H9 (cell line): Measurements from ENCODE around the gene SLC7A9. TPM values are rescaled to one million over a fixed set of nuclear protein-coding genes. Genes with fewer than 3 reads are reported as not detected.

Experiments
- DNase-seq: peaks from one replicate; pipeline ENCODE4 v3.0.0-alpha.2; 2017
- H2AFZ ChIP-seq: one replicate; pipeline ENCODE4 v1.6.1; 2013; ENCODE audit warnings: mild to moderate bottlenecking, low read length, control low read depth, moderate library complexity
- H2AK5ac ChIP-seq: 2 replicates; pipeline ENCODE4 v1.6.1; 2013; ENCODE audit warnings: low read length, control low read depth, mixed read lengths; ENCODE audit not compliant: insufficient read length
- H2BK120ac ChIP-seq: one replicate; pipeline ENCODE4 v1.6.1; 2013; ENCODE audit warnings: low read depth, mild to moderate bottlenecking, low read length, control low read depth, inconsistent platforms; ENCODE audit not compliant: poor library complexity, severe bottlenecking
- H2BK12ac ChIP-seq: 2 replicates; pipeline ENCODE4 v1.6.1; 2013; ENCODE audit warnings: low read length, control low read depth, mixed read lengths, low read depth; ENCODE audit not compliant: insufficient read length
- H2BK15ac ChIP-seq: 2 replicates; pipeline ENCODE4 v1.6.1; 2013; ENCODE audit warnings: low read depth, low read length, control low read depth
- H2BK20ac ChIP-seq: one replicate; pipeline ENCODE4 v1.6.1; 2013; ENCODE audit warnings: low read depth, mild to moderate bottlenecking, low read length, control low read depth, inconsistent platforms; ENCODE audit not compliant: poor library complexity, severe bottlenecking
- H2BK5ac ChIP-seq: 2 replicates; pipeline ENCODE4 v1.6.1; 2013; ENCODE audit warnings: low read length, control low read depth, mixed read lengths; ENCODE audit not compliant: insufficient read length
- H3K14ac ChIP-seq: 2 replicates; pipeline ENCODE4 v1.6.1; 2013; ENCODE audit warnings: low read length, control low read depth; ENCODE audit not compliant: insufficient read depth
- H3K18ac ChIP-seq: 2 replicates; pipeline ENCODE4 v1.6.1; 2013; ENCODE audit warnings: low read depth, mild to moderate bottlenecking, mixed read lengths, low read length, control low read depth; ENCODE audit not compliant: insufficient read length
- H3K23ac ChIP-seq: 2 replicates; pipeline ENCODE4 v1.6.1; 2013; ENCODE audit warnings: low read length, control low read depth, mixed read lengths, low read depth; ENCODE audit not compliant: insufficient read length
- H3K23me2 ChIP-seq: 2 replicates; pipeline ENCODE4 v1.6.1; 2013; ENCODE audit warnings: low read depth, mild to moderate bottlenecking, mixed read lengths, low read length, control low read depth; ENCODE audit not compliant: insufficient read length, poor library complexity, severe bottlenecking
- H3K27ac ChIP-seq: 2 replicates; pipeline ENCODE4 v1.5.1; 2013; ENCODE audit warnings: low read length, control low read depth, mixed read lengths, low read depth; ENCODE audit not compliant: insufficient read length
- H3K27me3 ChIP-seq: 2 replicates; pipeline ENCODE4 v1.6.1; 2013; ENCODE audit warnings: low read length, control low read depth, inconsistent platforms; ENCODE audit not compliant: insufficient read depth
- H3K4ac ChIP-seq: 2 replicates; pipeline ENCODE4 v1.6.1; 2013; ENCODE audit warnings: low read depth, mild to moderate bottlenecking, control low read depth, inconsistent platforms, low read length, moderate library complexity
- H3K4me1 ChIP-seq: 2 replicates; pipeline ENCODE4 v1.6.1; 2013; ENCODE audit warnings: low read length, control low read depth, inconsistent platforms; ENCODE audit not compliant: insufficient read depth
- H3K4me2 ChIP-seq: 2 replicates; pipeline ENCODE4 v1.6.1; 2013; ENCODE audit warnings: low read length, control low read depth, mixed read lengths; ENCODE audit not compliant: insufficient read length, insufficient read depth
- H3K56ac ChIP-seq: 2 replicates; pipeline ENCODE4 v1.6.1; 2013; ENCODE audit warnings: low read depth, mild to moderate bottlenecking, mixed read lengths, low read length, control low read depth; ENCODE audit not compliant: insufficient read length
- H3K79me1 ChIP-seq: 2 replicates; pipeline ENCODE4 v1.6.1; 2013; ENCODE audit warnings: low read depth, mild to moderate bottlenecking, moderate library complexity, low read length, control low read depth, inconsistent platforms; ENCODE audit not compliant: insufficient read depth, poor library complexity, severe bottlenecking
- H3K79me2 ChIP-seq: 2 replicates; pipeline ENCODE4 v1.6.1; 2013; ENCODE audit warnings: low read length, control low read depth, inconsistent platforms; ENCODE audit not compliant: insufficient read depth
- H3K9ac ChIP-seq: 2 replicates; pipeline ENCODE4 v1.6.1; 2013; ENCODE audit warnings: low read length, control low read depth, mixed read lengths; ENCODE audit not compliant: insufficient read length; ENCODE audit errors: extremely low read depth
- H3K9me3 ChIP-seq: one replicate; pipeline ENCODE4 v1.6.1; 2013; ENCODE audit warnings: low read depth, low read length, inconsistent platforms; ENCODE audit not compliant: control insufficient read depth
- H3T11ph ChIP-seq: one replicate; pipeline ENCODE4 v1.6.1; 2013; ENCODE audit warnings: mild to moderate bottlenecking, low read length, control low read depth, inconsistent platforms
- H4K20me1 ChIP-seq: one replicate; pipeline ENCODE4 v1.6.1; 2013; ENCODE audit not compliant: control insufficient read depth, insufficient read length, insufficient read depth
- H4K5ac ChIP-seq: 2 replicates; pipeline ENCODE4 v1.6.1; 2013; ENCODE audit warnings: low read depth, mild to moderate bottlenecking, mixed read lengths, low read length, control low read depth; ENCODE audit not compliant: insufficient read length
- H4K8ac ChIP-seq: replicated peaks from 2 replicates; pipeline ENCODE4 v1.6.1; 2013; ENCODE audit warnings: low read length, control low read depth, mixed read lengths, low read depth; ENCODE audit not compliant: insufficient read length
- H4K91ac ChIP-seq: 2 replicates; pipeline ENCODE4 v1.6.1; 2013; ENCODE audit warnings: low read depth, mild to moderate bottlenecking, moderate library complexity, mixed read lengths, low read length, control low read depth; ENCODE audit not compliant: insufficient read length
- H3K27ac Mint-ChIP-seq, 3 experiments: 2 replicates in 2 of 3; 3 replicates in 1 of 3; pipeline ENCODE4 v1.8.0; 2020 to 2021; ENCODE audit warnings: mixed read lengths in 3 of 3, mild to moderate bottlenecking in 1 of 3, moderate library complexity in 1 of 3
- H3K27me3 Mint-ChIP-seq: 2 replicates; pipeline ENCODE4 v1.8.0; 2021; ENCODE audit warnings: low read depth, mild to moderate bottlenecking, moderate library complexity, mixed read lengths
- H3K36me3 Mint-ChIP-seq, 3 experiments: 2 replicates in 2 of 3; 3 replicates in 1 of 3; pipeline ENCODE4 v1.8.0; 2020 to 2021; ENCODE audit warnings: low read depth in 3 of 3, mixed read lengths in 3 of 3; ENCODE audit not compliant: insufficient read depth in 1 of 3
- H3K4me1 Mint-ChIP-seq, 2 experiments: 2 replicates each; pipeline ENCODE4 v1.8.0; 2020; ENCODE audit warnings: mixed read lengths in 2 of 2
- H3K4me3 Mint-ChIP-seq, 2 experiments: 2 replicates in 1 of 2; 3 replicates in 1 of 2; pipeline ENCODE4 v1.8.0; 2020 to 2021; ENCODE audit warnings: mild to moderate bottlenecking in 2 of 2, mixed read lengths in 2 of 2, moderate library complexity in 1 of 2
- H3K9me3 Mint-ChIP-seq, 2 experiments: 2 replicates in 1 of 2; 3 replicates in 1 of 2; pipeline ENCODE4 v1.8.0; 2020; ENCODE audit warnings: mild to moderate bottlenecking in 2 of 2, mixed read lengths in 2 of 2, moderate library complexity in 1 of 2
- whole genome bisulfite sequencing: extraction: QIAGEN DNeasy Blood & Tissue Kit; methylation state at CpG from one replicate; pipeline ENCODE4 v1.1.7; 2013; ENCODE audit warnings: missing lambda C conversion rate, low lambda C conversion rate, mixed read lengths; ENCODE audit not compliant: insufficient read length; ENCODE audit errors: extremely low coverage; 5-methylcytosine and 5-hydroxymethylcytosine counted together
- total RNA-seq: library from RNA; stranded (reverse); gene quantifications from 2 replicates; pipeline ENCODE4 v1.2.1, GENCODE V29; 2021
- TF ChIP-seq, protein P1 (sequence below): fragments of 200-600 bp; sonication (generic); conservative IDR thresholded peaks from 3 replicates; pipeline ENCODE4 v1.8.0; 2021; ENCODE audit warnings: antibody characterized with exemption, mild to moderate bottlenecking

SLC7A9 gene
- total RNA-seq, 1 experiment from 2014 or later = not detected

DNA sequence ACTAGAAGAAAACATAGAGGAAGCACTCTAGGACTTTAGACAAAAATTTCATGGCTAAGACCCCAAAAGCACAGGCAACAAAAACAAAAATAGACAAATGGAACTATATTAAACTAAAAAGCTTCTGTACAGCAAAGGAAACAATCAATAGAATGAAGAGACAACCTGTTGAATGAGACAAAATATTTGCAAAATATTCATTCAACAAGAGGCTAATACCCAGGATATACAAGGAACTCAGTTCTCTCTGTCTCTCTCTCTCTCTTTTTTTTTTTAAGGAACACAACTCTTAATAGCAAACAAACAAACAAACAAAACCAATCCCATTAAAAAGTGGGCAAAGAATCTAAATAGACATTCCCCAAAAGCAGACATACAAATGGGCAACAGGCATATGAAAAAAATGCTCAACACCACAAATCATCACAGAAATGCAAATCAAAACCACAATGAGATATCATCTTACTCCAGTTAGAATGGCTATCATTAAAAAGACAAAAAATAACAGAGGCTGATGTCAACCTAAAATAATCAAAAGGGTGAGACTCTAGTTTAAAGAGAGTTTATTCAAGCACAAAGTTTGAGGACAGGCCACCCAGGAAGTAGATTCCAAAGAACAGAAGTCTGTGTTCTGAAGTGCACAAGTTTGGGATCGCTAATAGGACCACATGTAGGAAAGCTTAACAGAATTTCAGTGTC lies 27.1 kb upstream of the SLC7A9 start:
- no peaks in the 10 kb centered on the region for H3K9me3 ChIP-seq
- no peak overlapping the region for H3K4me3 Mint-ChIP-seq
- H4K8ac ChIP-seq = no peak overlapping the region
- no peaks in the 10 kb centered on the region for H3K27me3 ChIP-seq
- no peaks in the 10 kb centered on the region for H3K79me1 ChIP-seq
- no peaks in the 10 kb centered on the region for H4K20me1 ChIP-seq
- H2BK15ac ChIP-seq = no peak overlapping the region
- no peak overlapping the region for H3K56ac ChIP-seq
- no peak overlapping the region for H2BK5ac ChIP-seq
- no peak overlapping the region for H2BK12ac ChIP-seq
- no peak overlapping the region for H2AFZ ChIP-seq
- H3K18ac ChIP-seq = no peak overlapping the region
- H3K27me3 Mint-ChIP-seq = no peaks in the 10 kb centered on the region
- H3K27ac Mint-ChIP-seq = no peak overlapping the region; a peak in 2 of 7 replicates
- no CpG with 5 or more reads among the region's 1 CpG for WGBS
- no peak overlapping the region for H4K5ac ChIP-seq
- DNase-seq = no peak
- no peak overlapping the region for H3K9ac ChIP-seq
- H3K4me2 ChIP-seq = no peak overlapping the region
- no peak overlapping the region for H2BK120ac ChIP-seq
- no peak overlapping the region for H3K23ac ChIP-seq
- no peaks in the 10 kb centered on the region for H3K4me1 ChIP-seq
- no peak overlapping the region for H3K27ac ChIP-seq
- H3K4ac ChIP-seq = no peak overlapping the region
- peaks cover 7 to 8% of the 10 kb centered on the region in 2 experiments for H3K4me1 Mint-ChIP-seq
- no peak overlapping the region for H4K91ac ChIP-seq
- TF ChIP-seq, protein P1, sequence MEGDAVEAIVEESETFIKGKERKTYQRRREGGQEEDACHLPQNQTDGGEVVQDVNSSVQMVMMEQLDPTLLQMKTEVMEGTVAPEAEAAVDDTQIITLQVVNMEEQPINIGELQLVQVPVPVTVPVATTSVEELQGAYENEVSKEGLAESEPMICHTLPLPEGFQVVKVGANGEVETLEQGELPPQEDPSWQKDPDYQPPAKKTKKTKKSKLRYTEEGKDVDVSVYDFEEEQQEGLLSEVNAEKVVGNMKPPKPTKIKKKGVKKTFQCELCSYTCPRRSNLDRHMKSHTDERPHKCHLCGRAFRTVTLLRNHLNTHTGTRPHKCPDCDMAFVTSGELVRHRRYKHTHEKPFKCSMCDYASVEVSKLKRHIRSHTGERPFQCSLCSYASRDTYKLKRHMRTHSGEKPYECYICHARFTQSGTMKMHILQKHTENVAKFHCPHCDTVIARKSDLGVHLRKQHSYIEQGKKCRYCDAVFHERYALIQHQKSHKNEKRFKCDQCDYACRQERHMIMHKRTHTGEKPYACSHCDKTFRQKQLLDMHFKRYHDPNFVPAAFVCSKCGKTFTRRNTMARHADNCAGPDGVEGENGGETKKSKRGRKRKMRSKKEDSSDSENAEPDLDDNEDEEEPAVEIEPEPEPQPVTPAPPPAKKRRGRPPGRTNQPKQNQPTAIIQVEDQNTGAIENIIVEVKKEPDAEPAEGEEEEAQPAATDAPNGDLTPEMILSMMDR = no peak
- no peaks in the 10 kb centered on the region for H3K79me2 ChIP-seq
- no peak overlapping the region for H2AK5ac ChIP-seq
- no peaks in the 10 kb centered on the region for H3K23me2 ChIP-seq
- no peak overlapping the region for H2BK20ac ChIP-seq
- no peak overlapping the region for H3K14ac ChIP-seq
- no peak overlapping the region for H3T11ph ChIP-seq
- H3K9me3 Mint-ChIP-seq = peaks cover 9% of the 10 kb centered on the region in 2 experiments
- H3K36me3 Mint-ChIP-seq = peaks cover 18 to 29% (median 26%) of the 10 kb centered on the region in 3 experiments
